ENCODE measurements around the gene KCNK16.
A peak's percentile ranks its signal among the peaks of the same experiment; 100 is the strongest.

The KCNK16 gene

DNA sequence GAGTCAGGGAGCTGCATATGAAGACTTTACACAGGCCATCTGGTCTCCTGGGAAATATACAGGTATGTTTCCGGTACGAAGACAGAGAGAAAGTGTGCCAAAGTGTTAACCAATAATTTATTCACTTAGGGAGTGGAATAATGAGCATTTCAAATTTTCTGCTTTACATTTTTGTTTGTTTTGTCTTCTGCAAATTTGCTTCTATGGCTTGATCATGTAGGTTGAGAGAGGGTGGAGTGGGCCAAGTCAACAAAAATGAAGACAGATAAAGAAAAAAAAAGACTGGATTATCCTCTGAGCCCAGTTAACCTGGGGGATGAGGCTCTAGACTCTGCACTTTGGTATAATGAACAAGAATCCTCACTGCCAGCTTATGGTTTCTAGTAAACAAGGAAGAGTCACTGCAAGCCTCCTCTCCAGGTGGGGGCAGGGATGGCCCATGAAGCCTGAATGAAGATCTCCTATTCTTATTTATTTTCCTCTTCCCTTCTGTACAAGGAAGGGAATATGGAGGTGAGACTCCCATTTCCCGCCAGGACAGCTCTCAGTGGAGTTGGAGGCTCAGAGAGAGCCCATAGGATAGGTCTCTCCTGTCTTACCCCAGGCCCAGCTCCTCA, 46.0 kb downstream of the KCNK16 start:
- no peak for DNase-seq (ENCODE audit: low read depth, low spot score)

DNA sequence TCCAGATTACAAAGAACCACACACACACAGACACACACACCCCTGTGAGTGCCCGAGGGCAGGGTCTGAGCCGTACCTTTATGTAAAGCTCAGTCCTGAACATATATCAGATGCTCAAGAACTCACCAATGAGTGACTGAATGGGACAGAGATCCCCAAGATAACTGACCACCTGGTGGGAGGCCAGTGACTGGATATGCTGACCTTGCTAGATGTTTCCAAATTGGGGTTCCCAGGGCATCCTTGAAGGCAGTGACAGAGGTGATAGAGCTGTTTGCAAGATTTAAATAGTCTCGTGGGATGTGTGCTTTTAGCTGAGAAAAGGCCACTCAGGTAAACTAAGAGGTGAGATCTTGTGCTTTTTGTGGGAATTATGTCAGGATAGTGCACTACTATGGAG, 47.6 kb downstream of the KCNK16 start:
- no peak for DNase-seq (ENCODE audit: low read depth, low spot score)

DNA sequence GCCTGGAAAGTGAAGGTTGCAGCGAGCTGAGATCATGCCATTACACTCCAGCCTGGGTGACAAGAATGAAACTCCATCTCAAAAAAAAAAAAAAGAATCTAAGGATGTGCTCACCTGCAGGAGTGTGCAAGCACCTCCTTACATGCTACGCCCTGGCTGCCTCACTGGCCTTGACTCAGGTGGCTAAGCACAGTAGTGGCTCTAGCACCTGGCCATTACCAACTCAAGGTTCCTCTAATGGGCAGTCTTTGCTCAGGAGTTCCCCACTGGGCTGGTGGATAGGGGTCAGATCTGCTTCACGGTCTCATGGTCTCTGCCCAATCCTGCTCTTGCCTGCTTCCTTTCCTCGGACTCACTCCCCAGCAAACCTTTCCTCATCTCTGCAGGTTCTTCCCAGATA, 48.0 kb downstream of the KCNK16 start:
- DNase-seq (ENCODE audit: low read depth, low spot score): no peak

DNA sequence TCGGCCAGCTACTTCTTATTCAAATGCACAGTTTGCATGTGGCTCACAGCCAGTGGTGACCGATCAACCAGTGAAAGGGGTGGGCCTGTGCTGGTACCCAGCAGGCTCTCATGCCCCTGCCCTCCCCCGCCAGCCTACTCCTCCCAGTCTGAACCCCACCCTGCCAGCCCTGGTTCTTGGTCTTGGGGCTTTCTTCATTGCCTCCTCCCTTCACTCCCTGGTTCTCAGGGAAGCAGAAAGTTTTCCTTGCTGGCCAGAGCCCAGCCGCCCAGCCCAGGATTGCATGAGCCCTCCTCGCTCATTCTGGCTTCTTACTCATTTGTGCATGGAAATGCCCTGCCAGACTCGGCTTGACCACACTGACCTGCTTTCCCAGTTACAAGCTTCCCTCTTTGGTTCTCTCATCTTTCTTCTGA, 49.1 kb downstream of the KCNK16 start:
- DNase-seq (ENCODE audit: low read depth, low spot score): peak; percentile 9

DNA sequence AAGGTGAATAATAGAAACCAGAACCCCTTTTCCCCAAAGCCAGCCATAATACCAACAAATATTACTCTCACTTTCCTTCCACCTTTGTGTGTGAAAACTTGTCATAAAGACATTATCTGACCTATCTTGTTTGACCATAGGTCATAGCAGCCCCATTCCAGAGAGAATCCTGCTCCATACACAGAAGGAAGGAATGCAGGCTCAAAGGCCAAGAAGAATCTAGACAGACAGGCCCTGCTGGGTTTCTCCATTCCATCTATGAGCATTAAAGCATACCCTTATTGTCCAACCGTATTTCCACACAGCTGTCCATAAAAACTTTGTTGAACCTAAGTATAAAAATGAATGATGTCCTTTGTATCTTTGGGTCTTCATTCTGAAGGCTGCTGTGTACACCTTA, 52.5 kb downstream of the KCNK16 start:
- no peak for DNase-seq (ENCODE audit: low read depth, low spot score)

DNA sequence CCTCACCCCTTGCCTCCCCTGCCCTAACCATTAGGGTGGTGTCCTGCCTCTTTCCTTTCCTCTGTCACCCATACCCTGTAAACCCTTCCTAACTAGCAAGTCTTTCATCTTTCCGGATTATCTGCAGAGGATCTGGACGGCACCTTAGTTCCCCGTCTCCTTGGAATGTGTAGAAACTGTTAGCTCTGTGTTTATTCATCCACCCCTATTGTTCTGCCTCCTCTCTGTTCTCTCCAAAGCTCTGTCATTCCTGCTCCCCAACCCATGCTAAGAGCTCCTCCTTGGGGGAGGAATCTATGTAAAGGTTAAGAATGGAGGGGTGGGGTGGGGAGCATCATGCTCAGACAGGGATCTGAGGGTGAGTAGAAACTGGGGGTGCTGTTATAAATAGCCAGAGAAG, 53.8 kb downstream of the KCNK16 start:
- DNase-seq (ENCODE audit: low read depth, low spot score): no peak

DNA sequence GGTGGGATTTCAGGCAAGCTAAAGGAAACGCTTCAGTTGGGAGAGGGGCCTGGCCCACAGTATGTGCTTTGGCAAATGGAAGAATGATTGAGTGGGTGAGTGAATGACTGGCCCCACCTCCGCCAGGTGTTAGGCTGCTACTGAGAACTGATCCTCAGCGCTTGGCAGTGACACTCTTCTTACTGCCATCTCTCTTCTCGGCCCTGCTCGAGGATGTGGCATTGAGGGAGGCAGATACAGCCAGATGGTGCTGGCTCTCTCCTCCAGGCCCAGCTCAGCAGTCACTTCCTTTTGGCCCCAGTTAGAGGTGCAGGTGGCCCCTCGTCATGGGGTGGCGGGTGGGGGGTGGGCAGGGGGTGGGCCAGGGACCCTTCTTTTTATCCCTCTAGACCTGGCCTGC, 54.3 kb downstream of the KCNK16 start:
- no peak for DNase-seq (ENCODE audit: low read depth, low spot score)

DNA sequence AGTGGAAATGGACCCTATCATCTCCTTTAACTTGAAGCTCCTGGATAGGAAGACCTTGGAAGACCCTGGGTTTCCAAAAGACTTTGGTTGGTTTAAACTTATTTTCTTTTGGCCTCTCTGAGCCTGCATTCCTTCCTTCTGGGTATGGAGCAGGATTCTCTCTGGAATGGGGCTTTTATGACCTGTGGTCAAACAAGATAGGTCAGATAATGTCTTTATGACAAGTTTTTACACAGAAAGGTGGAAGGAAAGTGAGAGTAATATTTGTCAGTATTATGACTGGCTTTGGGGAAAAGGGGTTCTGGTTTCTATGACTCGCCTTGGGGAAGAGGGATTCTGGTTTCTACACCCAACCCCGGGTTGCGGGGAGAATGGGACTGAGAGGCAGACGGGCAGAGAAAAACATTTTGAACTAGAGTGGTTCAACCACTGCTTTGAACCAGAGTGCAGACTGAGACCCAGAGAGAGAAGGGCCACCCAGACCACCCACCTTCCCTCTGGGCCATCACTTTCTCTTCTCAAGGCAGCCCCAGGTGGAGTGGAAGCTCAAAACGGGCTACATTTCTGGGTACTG, 55.6 kb downstream of the KCNK16 start:
- no peak for DNase-seq (ENCODE audit: low read depth, low spot score)

DNA sequence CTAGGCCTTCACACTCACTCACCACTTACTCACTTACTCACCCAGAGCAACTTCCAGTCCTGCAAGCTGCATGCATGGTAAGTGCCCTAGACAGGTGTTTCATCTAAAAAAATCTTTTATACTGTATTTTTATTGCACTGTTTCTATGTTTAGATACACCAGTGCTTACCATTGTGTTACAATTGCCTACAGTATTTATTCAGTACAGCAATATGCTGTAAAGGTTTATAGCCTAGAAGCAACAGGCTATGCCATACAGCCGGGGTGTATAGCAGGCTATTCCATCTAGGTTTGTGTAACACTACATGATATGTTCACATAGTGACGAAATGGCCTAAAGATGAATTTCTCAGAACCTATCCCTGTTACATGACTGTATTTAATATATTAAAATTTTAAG, 56.1 kb downstream of the KCNK16 start:
- no peak for DNase-seq (ENCODE audit: low read depth, low spot score)

Data from astrocyte of the hippocampus (primary cell).